ENCODE measurements around the gene SLC6A14. TPM values are rescaled to one million over a fixed set of nuclear protein-coding genes. Genes with fewer than 3 reads are reported as not detected.
A peak's percentile ranks its signal among the peaks of the same experiment; 100 is the strongest.

The SLC6A14 gene
- total RNA-seq (not detected), polyA plus RNA-seq (ENCODE audit: insufficient read depth, low read depth, low replicate concordance) (not detected)
- long read RNA-seq, donor 1 = 0 reads
- long read RNA-seq, donor 2 = 0 reads
- long read RNA-seq, donor 3 = 0 reads
- long read RNA-seq, donor 4 = 0 reads
- long read RNA-seq, donor 5 = 0 reads
- long read RNA-seq, donor 6 = 0 reads
- long read RNA-seq, donor 7 = 0 reads
- long read RNA-seq, donor 8 = 0 reads
- long read RNA-seq, donor 9 = 0 reads
- long read RNA-seq, donor 10 = 0 reads

GRCh38 chrX:116436358-116436816 lies at the start of gene SLC6A14:
Gene SLC6A14, plus strand, starts transcription at chrX:116436606. Its CDS starts 104 bp downstream, at chrX:116436710.
- H3K4me1 ChIP-seq (ENCODE audit: control insufficient read depth in 2 of 3, insufficient read depth in 2 of 3, low read depth in 1 of 3, low read length in 3 of 3) = no peaks in the 10 kb centered on the region
- H3K9me3 ChIP-seq (ENCODE audit: control insufficient read depth in 2 of 3, insufficient read depth in 1 of 3, low read length in 3 of 3) = no peaks in the 10 kb centered on the region
- intact Hi-C loops (cut with DNase I) = no loop called here
- DNase-seq = peak in 3 of 5 donors; percentile 3 to 23 (median 6)
- TF ChIP-seq CTCF (IDR thresholded peaks at IDR 0.05; ENCODE audit: borderline replicate concordance, extremely low read depth, insufficient read depth) = no peak
- no peaks in the 10 kb centered on the region for H3K27me3 ChIP-seq (ENCODE audit: control insufficient read depth, insufficient read depth, low read length)
- H3K27ac ChIP-seq (ENCODE audit: low read depth in 2 of 2, low read length in 2 of 2) = no peak within 1 kb of the TSS
- no peak within 1 kb of the TSS for H3K9ac ChIP-seq (ENCODE audit: low read length in 3 of 3)
- no peak for FAIRE-seq
- H3K36me3 ChIP-seq (ENCODE audit: control insufficient read depth in 2 of 3, insufficient read depth in 3 of 3, low read length in 3 of 3) = no peaks in the 10 kb centered on the region
- H3K4me3 ChIP-seq (ENCODE audit: low read length in 3 of 3) = no peak within 1 kb of the TSS

GRCh38 chrX:116395752-116396151 lies 40.7 kb upstream of the SLC6A14 start:
- no peak overlapping the region for H3K9ac ChIP-seq (ENCODE audit: low read length in 3 of 3)
- FAIRE-seq (no peak), DNase-seq (no peak)
- H3K4me3 ChIP-seq (ENCODE audit: low read length in 3 of 3) = no peak overlapping the region
- H3K27me3 ChIP-seq (ENCODE audit: control insufficient read depth, insufficient read depth, low read length) = no peaks in the 10 kb centered on the region
- no peaks in the 10 kb centered on the region for H3K4me1 ChIP-seq (ENCODE audit: control insufficient read depth in 2 of 3, insufficient read depth in 2 of 3, low read depth in 1 of 3, low read length in 3 of 3)
- H3K36me3 ChIP-seq (ENCODE audit: control insufficient read depth in 2 of 3, insufficient read depth in 3 of 3, low read length in 3 of 3) = no peaks in the 10 kb centered on the region
- no peak for TF ChIP-seq CTCF (IDR thresholded peaks at IDR 0.05; ENCODE audit: borderline replicate concordance, extremely low read depth, insufficient read depth)
- H3K9me3 ChIP-seq (ENCODE audit: control insufficient read depth in 2 of 3, insufficient read depth in 1 of 3, low read length in 3 of 3) = no peaks in the 10 kb centered on the region
- no peak overlapping the region for H3K27ac ChIP-seq (ENCODE audit: low read depth in 2 of 2, low read length in 2 of 2)
- intact Hi-C loops (cut with DNase I) = no loop called here

GRCh38 chrX:116399681-116400080 lies 36.7 kb upstream of the SLC6A14 start:
- Histone ChIP-seq H3K4me3 (ENCODE audit: low read length in 3 of 3) (no peak overlapping the region), H3K9me3 (ENCODE audit: control insufficient read depth in 2 of 3, insufficient read depth in 1 of 3, low read length in 3 of 3) (no peaks in the 10 kb centered on the region), H3K36me3 (ENCODE audit: control insufficient read depth in 2 of 3, insufficient read depth in 3 of 3, low read length in 3 of 3) (no peaks in the 10 kb centered on the region), H3K9ac (ENCODE audit: low read length in 3 of 3) (no peak overlapping the region), H3K4me1 (ENCODE audit: control insufficient read depth in 2 of 3, insufficient read depth in 2 of 3, low read depth in 1 of 3, low read length in 3 of 3) (no peaks in the 10 kb centered on the region), H3K27ac (ENCODE audit: low read depth in 2 of 2, low read length in 2 of 2) (no peak overlapping the region), H3K27me3 (ENCODE audit: control insufficient read depth, insufficient read depth, low read length) (no peaks in the 10 kb centered on the region)
- no peak for TF ChIP-seq CTCF (IDR thresholded peaks at IDR 0.05; ENCODE audit: borderline replicate concordance, extremely low read depth, insufficient read depth)
- intact Hi-C loops (cut with DNase I) = no loop called here
- DNase-seq (no peak), FAIRE-seq (no peak)

Data from kidney (tissue), 22 donors.